B cell (primary cell): ENCODE results near the gene KRTAP2-2. TPM values are rescaled to one million over a fixed set of nuclear protein-coding genes. Genes with fewer than 3 reads are reported as not detected.
"Not testable (repeated sequence)": the region's sequence is repeated elsewhere in the genome, so short reads cannot be mapped to it uniquely, and the experiment has no call there.

ENCODE experiments used
- ATAC-seq: fragments of 200-7000 bp; cut with Tn5 transposase; one replicate; pipeline ENCODE4 v1.10.0; 2021; ENCODE audit warnings: low read depth, mild to moderate bottlenecking, moderate number of reproducible peaks, moderate library complexity
- CTCF ChIA-PET: fragments of 350-600 bp; sonication (Branson Sonifier 250); formaldehyde crosslinking; loops from one replicate; lab custom pipeline; 2021; ENCODE audit warnings: antibody characterized with exemption, inconsistent platforms; lab: Charles Lee
- POLR2A ChIA-PET: fragments of 350-600 bp; sonication (Branson Sonifier 250); formaldehyde crosslinking; loops from one replicate; lab custom pipeline; 2021; ENCODE audit warnings: antibody characterized with exemption; lab: Charles Lee
- DNase-seq: peaks from one replicate; pipeline ENCODE4 v3.0.0; 2013
- H2AFZ ChIP-seq: 2 replicates; pipeline ENCODE4 v1.6.1; 2012; ENCODE audit warnings: mild to moderate bottlenecking, low read depth, low read length; ENCODE audit not compliant: insufficient read depth, poor library complexity, severe bottlenecking
- H3K27ac ChIP-seq, 2 donors: 1 replicate in 1 of 2; 2 replicates in 1 of 2; pipeline ENCODE4 v1.5.1; 2012 to 2013; ENCODE audit warnings: low read length in 2 of 2, mild to moderate bottlenecking in 2 of 2, moderate library complexity in 1 of 2
- H3K27me3 ChIP-seq, 4 experiments: fragments of 200-600 bp in 1 of 4; sonication (generic) in 1 of 4; replicated peaks in 1 of 4; 1 replicate in 2 of 4; 2 replicates in 2 of 4; pipeline versions ENCODE4 v1.6.1 to v1.7.0; 2013 to 2016; ENCODE audit warnings: low read length in 3 of 4, mild to moderate bottlenecking in 2 of 4, mixed read lengths in 1 of 4, moderate library complexity in 1 of 4; ENCODE audit not compliant: insufficient read depth in 4 of 4, control insufficient read depth in 3 of 4; ENCODE audit errors: control extremely low read depth in 1 of 4
- H3K36me3 ChIP-seq, 2 experiments: replicated peaks in 1 of 2; 1 replicate in 1 of 2; 2 replicates in 1 of 2; pipeline versions ENCODE4 v1.6.1 to v1.7.1; 2013; ENCODE audit warnings: low read length in 1 of 2; ENCODE audit not compliant: insufficient read depth in 2 of 2, control insufficient read depth in 1 of 2; ENCODE audit errors: control extremely low read depth in 1 of 2, extremely low read depth in 1 of 2
- H3K4me1 ChIP-seq, 2 donors: fragments of 200-600 bp in 1 of 2; sonication (generic) in 1 of 2; 1 replicate in 1 of 2; 2 replicates in 1 of 2; pipeline versions ENCODE4 v1.5.1 to v1.6.1; 2013 to 2017; ENCODE audit warnings: low read length in 2 of 2; ENCODE audit not compliant: control insufficient read depth in 2 of 2, insufficient read depth in 2 of 2
- H3K4me2 ChIP-seq: replicated peaks from 2 replicates; pipeline ENCODE3; 2012; ENCODE audit warnings: mild to moderate bottlenecking, low read depth, low read length; ENCODE audit not compliant: poor library complexity, severe bottlenecking
- H3K4me3 ChIP-seq, 5 experiments: fragments of 200-600 bp in 1 of 5; sonication (generic) in 1 of 5; 1 replicate in 3 of 5; 2 replicates in 2 of 5; pipeline versions ENCODE4 v1.5.1 to v1.7.0; 2011 to 2016; ENCODE audit warnings: low read length in 4 of 5, mild to moderate bottlenecking in 4 of 5, low read depth in 2 of 5, control low read depth in 1 of 5, moderate library complexity in 1 of 5; ENCODE audit not compliant: insufficient read depth in 1 of 5; ENCODE audit errors: control extremely low read depth in 1 of 5, extremely low read depth in 1 of 5
- H3K79me2 ChIP-seq: fragments of 200-600 bp; sonication (generic); one replicate; pipeline ENCODE4 v1.6.0; 2016; ENCODE audit warnings: low read length; ENCODE audit not compliant: control insufficient read depth, insufficient read depth
- H3K9ac ChIP-seq: fragments of 200-600 bp; sonication (generic); 2 replicates; pipeline ENCODE4 v1.6.1; 2017; ENCODE audit warnings: mild to moderate bottlenecking, low read length, moderate library complexity
- H3K9me3 ChIP-seq, 3 donors: one replicate each; pipeline versions ENCODE4 v1.6.1 to v1.7.1; 2013; ENCODE audit warnings: low read length in 2 of 3; ENCODE audit not compliant: control insufficient read depth in 2 of 3, insufficient read depth in 1 of 3; ENCODE audit errors: control extremely low read depth in 1 of 3
- H4K20me1 ChIP-seq: 2 replicates; pipeline ENCODE4 v1.6.0; 2012; ENCODE audit warnings: mild to moderate bottlenecking, low read length; ENCODE audit not compliant: insufficient read depth, control insufficient read depth, poor library complexity, severe bottlenecking
- H3K27ac Mint-ChIP-seq: one replicate; pipeline ENCODE4 v1.8.0; 2021; ENCODE audit warnings: mixed read lengths
- H3K27me3 Mint-ChIP-seq: one replicate; pipeline ENCODE4 v1.8.0; 2021; ENCODE audit warnings: mixed read lengths
- H3K4me1 Mint-ChIP-seq: one replicate; pipeline ENCODE4 v1.8.0; 2021; ENCODE audit warnings: mixed read lengths
- H3K4me3 Mint-ChIP-seq: one replicate; pipeline ENCODE4 v1.8.0; 2021; ENCODE audit warnings: mixed read lengths
- H3K9me3 Mint-ChIP-seq: one replicate; pipeline ENCODE4 v1.8.0; 2022; ENCODE audit warnings: mixed read lengths; ENCODE audit not compliant: insufficient read depth
- CTCF ChIP-seq: fragments of 200-600 bp; IDR thresholded peaks from one replicate; pipeline ENCODE4 v1.8.0; 2022; ENCODE audit warnings: antibody characterized with exemption, mild to moderate bottlenecking
- EZH2 ChIP-seq: IDR thresholded peaks from 2 replicates; pipeline ENCODE4 v1.6.1; 2012; ENCODE audit warnings: borderline replicate concordance, low read depth, mild to moderate bottlenecking, moderate library complexity, low read length; ENCODE audit not compliant: insufficient read depth, poor library complexity, severe bottlenecking
- WGBS: methylation state at CpG from one replicate; pipeline ENCODE4 v1.1.5; 2013; ENCODE audit warnings: missing lambda C conversion rate; ENCODE audit not compliant: insufficient coverage; 5-methylcytosine and 5-hydroxymethylcytosine counted together
- intact Hi-C: fragments of 100-400 bp; cut with micrococcal nuclease; formaldehyde crosslinking; loops from one replicate; pipeline ENCODE4 v1.10.0; 2022
- polyA plus RNA-seq: library from polyadenylated mRNA; depleted of rRNA; stranded (reverse); fragments of >200 nt; gene quantifications from 2 replicates; pipeline ENCODE4 v1.2.3, GENCODE V29; 2012
- total RNA-seq, 2 donors: library from RNA; stranded (reverse); fragments of 120-200 nt in 1 of 2; gene quantifications; 1 replicate in 1 of 2; 2 replicates in 1 of 2; pipeline versions ENCODE4 v1.2.3 to v1.2.4, GENCODE V29; 2013 to 2022

The KRTAP2-2 gene
- total and polyA plus RNA-seq, 2 donors (not counting 1 experiment from before 2014, with no cell fraction given), result not detected

- H3K9me3 ChIP-seq, CTCF ChIA-PET, H3K4me1 ChIP-seq, H3K9me3 Mint-ChIP-seq, H3K4me3 Mint-ChIP-seq, H3K36me3 ChIP-seq, H3K27me3 ChIP-seq, intact Hi-C loops, H4K20me1 ChIP-seq, POLR2A ChIA-PET, H3K4me1 Mint-ChIP-seq, H2AFZ ChIP-seq, H3K27ac ChIP-seq, H3K79me2 ChIP-seq, ATAC-seq, H3K9ac ChIP-seq, H3K27ac Mint-ChIP-seq: not testable (repeated sequence)
- Histone ChIP-seq H3K4me2 (peak overlapping the region; percentile 4), H3K4me3 (peak overlapping the region in 1 of 5 experiments; percentile 1)
- DNase-seq, result peak; percentile 29
- WGBS, result no CpG with 5 or more reads among the region's 7 CpGs
- H3K27me3 Mint-ChIP-seq, result peaks cover 31% of the 10 kb centered on the region
Observed at GRCh38 chr17:41099682-41100480, 44.9 kb upstream of the KRTAP2-2 start.

- Histone ChIP-seq H3K4me3 (no peak overlapping the region), H3K4me2 (no peak overlapping the region), H3K9ac (no peak overlapping the region), H4K20me1 (no peaks in the 10 kb centered on the region), H3K27ac (no peak overlapping the region), H3K9me3 (peaks cover 0 to 14% (median 0%) of the 10 kb centered on the region in 3 donors), H2AFZ (no peak overlapping the region), H3K27me3 (peaks cover 0 to 5% (median 0%) of the 10 kb centered on the region in 4 experiments), H3K36me3 (no peaks in the 10 kb centered on the region), H3K79me2 (no peaks in the 10 kb centered on the region), H3K4me1 (peaks cover 4 to 7% of the 10 kb centered on the region in 2 donors)
- Mint-ChIP-seq H3K4me3 (no peak overlapping the region), H3K27ac (no peak overlapping the region), H3K9me3 (no peaks in the 10 kb centered on the region), H3K4me1 (peaks cover 8% of the 10 kb centered on the region), H3K27me3 (peaks cover 33% of the 10 kb centered on the region)
- CTCF ChIA-PET, result no interaction called here
- intact Hi-C loops, result no loop called here
- WGBS, result 88% methylated on average over 2 of the region's 6 CpGs
- no peak for ATAC-seq
- TF ChIP-seq CTCF (no peak), EZH2 (no peak)
- no peak for DNase-seq
- POLR2A ChIA-PET, result no interaction called here
Observed at GRCh38 chr17:41098481-41098880, 43.5 kb upstream of the KRTAP2-2 start.
